ENCODE results near the gene PSMA7. TPM values are rescaled to one million over a fixed set of nuclear protein-coding genes. Genes with fewer than 3 reads are reported as not detected.

The PSMA7 gene
- total RNA-seq, 1 donor from 2014 or later = 463 TPM

- no peak for DNase-seq (ENCODE audit: low read depth, low spot score)
Measured at GRCh38 chr20:62137478-62138203, 5.6 kb downstream of the PSMA7 start.

GRCh38 chr20:62137092-62137384, 6.2 kb downstream of the PSMA7 start:
- no peak for DNase-seq (ENCODE audit: low read depth, low spot score)

- no peak for DNase-seq (ENCODE audit: low read depth, low spot score)
Measured at GRCh38 chr20:62136283-62137091, 6.7 kb downstream of the PSMA7 start.

GRCh38 chr20:62135573-62136266, 7.5 kb downstream of the PSMA7 start:
- no peak for DNase-seq (ENCODE audit: low read depth, low spot score)

GRCh38 chr20:62134735-62135231, 8.4 kb downstream of the PSMA7 start:
- DNase-seq (ENCODE audit: low read depth, low spot score) = no peak

GRCh38 chr20:62133864-62134263, 9.3 kb downstream of the PSMA7 start:
- DNase-seq (ENCODE audit: low read depth, low spot score) = no peak

GRCh38 chr20:62133051-62133845, 9.9 kb downstream of the PSMA7 start:
- no peak for DNase-seq (ENCODE audit: low read depth, low spot score)

- DNase-seq (ENCODE audit: low read depth, low spot score) = no peak
Measured at GRCh38 chr20:62132421-62132820, 10.8 kb downstream of the PSMA7 start.

GRCh38 chr20:62131560-62132320, 11.5 kb downstream of the PSMA7 start:
- no peak for DNase-seq (ENCODE audit: low read depth, low spot score)

GRCh38 chr20:62129731-62130531, 13.3 kb downstream of the PSMA7 start:
- no peak for DNase-seq (ENCODE audit: low read depth, low spot score)

GRCh38 chr20:62128502-62128901, 14.7 kb downstream of the PSMA7 start:
- DNase-seq (ENCODE audit: low read depth, low spot score) = no peak

GRCh38 chr20:62127799-62128198, 15.4 kb downstream of the PSMA7 start:
- no peak for DNase-seq (ENCODE audit: low read depth, low spot score)

GRCh38 chr20:62126141-62126540, 17.1 kb downstream of the PSMA7 start:
- DNase-seq (ENCODE audit: low read depth, low spot score) = no peak

- DNase-seq (ENCODE audit: low read depth, low spot score) = no peak
Measured at GRCh38 chr20:62123450-62124118, 19.6 kb downstream of the PSMA7 start.

GRCh38 chr20:62122654-62123449, 20.3 kb downstream of the PSMA7 start:
- no peak for DNase-seq (ENCODE audit: low read depth, low spot score)

GRCh38 chr20:62121776-62122653, 21.2 kb downstream of the PSMA7 start, which contains the start of gene LSM14B:
Gene LSM14B, plus strand, starts transcription at chr20:62122475. Its CDS starts 192 bp downstream, at chr20:62122667.
- peak; percentile 84 for DNase-seq (ENCODE audit: low read depth, low spot score)
